ENCODE measurements around the gene ATP11A.

DNA sequence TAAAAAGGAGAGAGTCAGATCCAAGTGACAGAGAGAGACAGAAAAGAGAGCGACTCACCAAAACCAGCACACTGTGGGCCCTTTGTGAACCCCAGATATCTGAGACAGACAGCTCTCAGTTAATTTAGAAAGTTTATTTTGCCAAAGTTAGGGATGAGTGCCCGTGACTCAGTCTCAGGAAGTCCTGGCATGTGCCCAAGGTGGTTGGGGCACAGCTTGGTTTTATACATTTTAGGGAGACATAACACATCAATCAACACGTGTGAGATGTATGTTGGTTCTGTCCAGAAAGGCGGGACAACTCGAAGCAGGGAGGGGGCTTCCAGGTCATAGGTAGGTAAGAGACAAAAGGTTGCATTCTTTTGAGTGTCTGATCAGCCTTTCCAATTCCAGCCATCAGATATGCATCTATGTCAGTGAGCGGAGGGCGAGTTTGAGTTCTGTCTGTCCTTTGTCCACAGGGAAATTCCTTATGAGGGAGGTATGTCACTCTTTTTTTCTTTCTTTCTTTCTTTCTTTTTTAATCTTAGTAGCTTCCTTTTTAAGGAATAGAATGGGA is 37.2 kb upstream of the ATP11A start:
- TF ChIP-seq, protein P1, sequence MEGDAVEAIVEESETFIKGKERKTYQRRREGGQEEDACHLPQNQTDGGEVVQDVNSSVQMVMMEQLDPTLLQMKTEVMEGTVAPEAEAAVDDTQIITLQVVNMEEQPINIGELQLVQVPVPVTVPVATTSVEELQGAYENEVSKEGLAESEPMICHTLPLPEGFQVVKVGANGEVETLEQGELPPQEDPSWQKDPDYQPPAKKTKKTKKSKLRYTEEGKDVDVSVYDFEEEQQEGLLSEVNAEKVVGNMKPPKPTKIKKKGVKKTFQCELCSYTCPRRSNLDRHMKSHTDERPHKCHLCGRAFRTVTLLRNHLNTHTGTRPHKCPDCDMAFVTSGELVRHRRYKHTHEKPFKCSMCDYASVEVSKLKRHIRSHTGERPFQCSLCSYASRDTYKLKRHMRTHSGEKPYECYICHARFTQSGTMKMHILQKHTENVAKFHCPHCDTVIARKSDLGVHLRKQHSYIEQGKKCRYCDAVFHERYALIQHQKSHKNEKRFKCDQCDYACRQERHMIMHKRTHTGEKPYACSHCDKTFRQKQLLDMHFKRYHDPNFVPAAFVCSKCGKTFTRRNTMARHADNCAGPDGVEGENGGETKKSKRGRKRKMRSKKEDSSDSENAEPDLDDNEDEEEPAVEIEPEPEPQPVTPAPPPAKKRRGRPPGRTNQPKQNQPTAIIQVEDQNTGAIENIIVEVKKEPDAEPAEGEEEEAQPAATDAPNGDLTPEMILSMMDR (IDR thresholded peaks at IDR 0.05): no peak
- no peak for TF ChIP-seq EP300 (IDR thresholded peaks at IDR 0.05)

Data from sigmoid colon (tissue), 4 donors.